ENCODE results near the gene DIDO1. TPM values are rescaled to one million over a fixed set of nuclear protein-coding genes. Genes with fewer than 3 reads are reported as not detected.

The DIDO1 gene
- total RNA-seq: 10 to 100 TPM; 34.7 to 37.5 TPM

GRCh38 chr20:62926229-62927127 lies at the start of gene DIDO1:
Gene DIDO1 (minus strand): TSS chr20:62926505.
- TF ChIP-seq CTCF (IDR thresholded peaks at IDR 0.05): peak; percentile 83
- peaks cover 0 to 70% of the 10 kb centered on the region in 2 donors for H3K4me1 ChIP-seq
- H3K27ac ChIP-seq: peak within 1 kb of the TSS; percentile 92 to 96
- no peaks in the 10 kb centered on the region for H3K9me3 ChIP-seq
- H3K4me3 ChIP-seq: peak within 1 kb of the TSS; percentile 83 to 97
- H3K27me3 ChIP-seq: no peaks in the 10 kb centered on the region
- H3K36me3 ChIP-seq: no peaks in the 10 kb centered on the region
- peak; percentile 80 for DNase-seq (ENCODE audit: low spot score)

- DNase-seq (ENCODE audit: low spot score): no peak
- Histone ChIP-seq H3K27me3 (peaks cover 7 to 23% of the 10 kb centered on the region in 2 donors), H3K9me3 (no peaks in the 10 kb centered on the region), H3K4me3 (no peak overlapping the region), H3K27ac (no peak overlapping the region), H3K36me3 (no peaks in the 10 kb centered on the region), H3K4me1 (peaks cover 0 to 8% of the 10 kb centered on the region in 2 donors)
- no peak for TF ChIP-seq CTCF (IDR thresholded peaks at IDR 0.05)
Observed at GRCh38 chr20:62975251-62975760, 49.0 kb upstream of the DIDO1 start.

DNA sequence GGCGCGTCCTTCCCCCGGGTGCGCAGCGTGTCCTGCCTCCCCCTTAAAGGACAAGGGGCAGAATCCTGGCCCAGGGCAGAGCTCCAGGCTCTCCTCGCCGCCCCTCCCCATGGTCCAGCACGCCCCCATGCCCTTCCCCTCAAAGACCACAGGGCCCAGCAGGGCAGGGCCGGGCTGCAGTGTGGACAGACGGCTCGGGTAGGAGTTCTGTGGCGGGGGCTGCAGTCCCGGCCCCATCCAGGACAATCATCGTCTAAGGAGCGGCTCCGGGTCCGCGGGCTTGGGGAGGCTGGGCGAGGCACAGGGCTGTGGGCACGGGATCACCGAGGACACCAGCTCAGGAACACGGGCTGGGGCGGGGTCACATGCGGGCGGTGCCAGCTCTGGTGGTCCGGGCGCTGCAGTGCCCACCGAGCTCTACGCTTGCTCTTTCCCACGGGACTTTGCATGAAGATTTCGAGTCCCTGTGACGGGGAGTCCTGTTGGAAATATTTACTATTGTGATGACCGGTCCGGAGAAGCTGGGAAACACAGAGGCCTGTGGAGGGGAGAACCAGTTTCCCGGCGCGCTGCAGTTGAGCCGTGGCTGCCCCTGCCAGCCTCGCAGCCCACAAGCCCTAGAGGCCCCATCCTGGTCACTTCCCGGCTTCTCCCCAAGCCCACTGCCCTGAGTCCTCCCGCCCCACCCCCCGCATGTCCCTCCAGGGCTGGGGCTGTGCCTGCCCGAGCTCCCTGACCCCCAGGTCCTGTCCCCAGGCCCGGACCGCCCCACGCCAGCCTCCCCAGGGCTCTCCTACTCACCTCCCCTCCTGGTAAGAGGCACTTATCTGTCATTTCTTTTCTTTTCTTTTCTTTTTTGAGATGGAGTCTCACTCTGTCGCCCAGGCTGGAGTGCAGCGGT lies 46.8 kb upstream of the DIDO1 start:
- H3K9me3 ChIP-seq: no peaks in the 10 kb centered on the region
- peak overlapping the region; percentile 9 to 45 for H3K4me3 ChIP-seq
- peaks cover 7 to 18% of the 10 kb centered on the region in 2 donors for H3K27me3 ChIP-seq
- no peak overlapping the region for H3K27ac ChIP-seq
- no peak for DNase-seq (ENCODE audit: low spot score)
- no peak for TF ChIP-seq CTCF (IDR thresholded peaks at IDR 0.05)
- no peaks in the 10 kb centered on the region for H3K36me3 ChIP-seq
- H3K4me1 ChIP-seq: peaks cover 0 to 8% of the 10 kb centered on the region in 2 donors

DNA sequence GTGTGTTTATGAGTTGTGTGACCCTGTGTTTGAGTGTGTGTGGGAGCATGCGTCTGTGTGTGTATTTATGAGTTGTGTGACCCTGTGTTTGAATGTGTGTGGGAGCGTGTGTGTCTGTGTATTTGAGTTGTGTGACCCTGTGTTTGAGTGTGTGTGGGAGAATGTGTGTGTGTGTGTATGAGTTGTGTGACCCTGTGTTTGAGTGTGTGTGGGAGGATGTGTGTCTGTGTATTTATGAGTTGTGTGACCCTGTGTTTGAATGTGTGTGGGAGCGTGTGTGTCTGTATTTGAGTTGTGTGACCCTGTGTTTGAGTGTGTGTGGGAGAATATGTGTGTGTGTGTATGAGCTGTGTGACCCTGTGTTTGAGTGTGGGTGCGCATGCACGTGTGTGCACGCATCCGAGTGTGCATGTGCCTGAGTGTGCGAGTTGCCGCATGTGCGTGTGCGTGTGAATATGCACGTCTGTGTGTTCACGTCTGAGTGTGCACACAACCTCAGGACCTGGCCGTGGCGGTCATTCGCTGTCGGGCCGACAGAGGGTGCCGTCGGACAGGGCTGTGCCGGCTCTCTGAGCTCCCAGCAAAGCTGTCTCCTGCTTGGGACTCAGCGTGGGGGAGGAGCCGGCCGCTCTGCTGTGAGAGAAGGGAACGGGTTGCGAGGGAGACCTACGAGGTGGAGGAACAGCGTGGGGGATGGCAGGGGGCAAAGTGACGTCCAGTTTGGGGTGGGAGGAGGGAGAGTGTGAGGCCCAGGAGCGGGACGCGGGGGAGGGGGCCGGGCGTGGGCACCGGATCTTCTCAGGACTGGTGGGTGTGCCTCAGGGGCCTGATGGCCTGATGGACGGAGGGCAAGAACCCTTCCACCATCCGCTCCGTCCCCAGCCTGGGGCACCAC lies 45.9 kb upstream of the DIDO1 start:
- peaks cover 7 to 18% of the 10 kb centered on the region in 2 donors for H3K27me3 ChIP-seq

More for the DNA sequence above, 45.9 kb upstream of the DIDO1 start:
- H3K4me1 ChIP-seq: peaks cover 0 to 8% of the 10 kb centered on the region in 2 donors
- H3K27ac ChIP-seq: no peak overlapping the region
- no peaks in the 10 kb centered on the region for H3K9me3 ChIP-seq
- DNase-seq (ENCODE audit: low spot score): peak; percentile 83
- no peaks in the 10 kb centered on the region for H3K36me3 ChIP-seq
- TF ChIP-seq CTCF (IDR thresholded peaks at IDR 0.05): peak; percentile 73 to 87
- H3K4me3 ChIP-seq: peak overlapping the region; percentile 9 to 45
